SU-DHL-6 (cell line): Measurements from ENCODE around the gene RALBP1.
"Not testable (repeated sequence)": the region's sequence is repeated elsewhere in the genome, so short reads cannot be mapped to it uniquely, and the experiment has no call there.

Source experiments
- EZH2phosphoT487 ChIP-seq: fragments of 200-600 bp; sonication (generic), shearing (Covaris generic); conservative IDR thresholded peaks from 2 replicates; pipeline ENCODE4 v1.6.1; 2018; ENCODE audit warnings: mild to moderate bottlenecking, antibody characterized with exemption, low read length, moderate library complexity, mixed read lengths
- TF ChIP-seq, protein P1 (sequence below): fragments of 200-600 bp; sonication (generic); IDR thresholded peaks from one replicate; pipeline ENCODE4 v1.5.1; 2017; ENCODE audit warnings: antibody characterized with exemption, mild to moderate bottlenecking, low read length, moderate library complexity; ENCODE audit not compliant: insufficient read depth, poor library complexity, severe bottlenecking

DNA sequence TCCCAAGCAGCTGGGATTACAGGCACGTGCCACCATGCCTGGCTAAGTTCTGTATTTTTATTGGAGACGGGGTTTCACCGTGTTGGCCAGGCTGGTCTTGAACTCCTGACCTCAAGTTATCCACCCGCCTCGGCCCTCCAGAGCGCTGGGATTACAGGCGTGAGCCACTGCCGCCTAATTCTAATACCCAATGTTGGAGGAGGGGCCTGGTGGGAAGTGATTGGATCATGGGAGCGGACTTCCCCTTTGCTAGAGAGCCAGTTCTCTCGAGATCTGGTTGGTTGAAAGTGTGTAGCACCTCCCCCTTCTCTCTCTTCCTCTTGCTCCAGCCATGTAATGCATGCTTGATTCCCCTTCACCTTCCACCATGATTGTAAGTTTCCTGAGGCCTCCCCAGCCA is 42.2 kb upstream of the RALBP1 start:
- TF ChIP-seq, protein P1, sequence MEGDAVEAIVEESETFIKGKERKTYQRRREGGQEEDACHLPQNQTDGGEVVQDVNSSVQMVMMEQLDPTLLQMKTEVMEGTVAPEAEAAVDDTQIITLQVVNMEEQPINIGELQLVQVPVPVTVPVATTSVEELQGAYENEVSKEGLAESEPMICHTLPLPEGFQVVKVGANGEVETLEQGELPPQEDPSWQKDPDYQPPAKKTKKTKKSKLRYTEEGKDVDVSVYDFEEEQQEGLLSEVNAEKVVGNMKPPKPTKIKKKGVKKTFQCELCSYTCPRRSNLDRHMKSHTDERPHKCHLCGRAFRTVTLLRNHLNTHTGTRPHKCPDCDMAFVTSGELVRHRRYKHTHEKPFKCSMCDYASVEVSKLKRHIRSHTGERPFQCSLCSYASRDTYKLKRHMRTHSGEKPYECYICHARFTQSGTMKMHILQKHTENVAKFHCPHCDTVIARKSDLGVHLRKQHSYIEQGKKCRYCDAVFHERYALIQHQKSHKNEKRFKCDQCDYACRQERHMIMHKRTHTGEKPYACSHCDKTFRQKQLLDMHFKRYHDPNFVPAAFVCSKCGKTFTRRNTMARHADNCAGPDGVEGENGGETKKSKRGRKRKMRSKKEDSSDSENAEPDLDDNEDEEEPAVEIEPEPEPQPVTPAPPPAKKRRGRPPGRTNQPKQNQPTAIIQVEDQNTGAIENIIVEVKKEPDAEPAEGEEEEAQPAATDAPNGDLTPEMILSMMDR: not testable (repeated sequence)
- TF ChIP-seq EZH2phosphoT487: not testable (repeated sequence)
